GM15510 (cell line): ENCODE measurements around the gene CYP1A2.
A peak's percentile ranks its signal among the peaks of the same experiment; 100 is the strongest.

Experiments used
- POLR2A ChIP-seq: IDR thresholded peaks from 3 replicates; pipeline ENCODE4 v1.6.1; 2011; ENCODE audit warnings: borderline replicate concordance; ENCODE audit not compliant: insufficient read length; ENCODE audit errors: extremely low read depth

CYP1A2 gene

DNA sequence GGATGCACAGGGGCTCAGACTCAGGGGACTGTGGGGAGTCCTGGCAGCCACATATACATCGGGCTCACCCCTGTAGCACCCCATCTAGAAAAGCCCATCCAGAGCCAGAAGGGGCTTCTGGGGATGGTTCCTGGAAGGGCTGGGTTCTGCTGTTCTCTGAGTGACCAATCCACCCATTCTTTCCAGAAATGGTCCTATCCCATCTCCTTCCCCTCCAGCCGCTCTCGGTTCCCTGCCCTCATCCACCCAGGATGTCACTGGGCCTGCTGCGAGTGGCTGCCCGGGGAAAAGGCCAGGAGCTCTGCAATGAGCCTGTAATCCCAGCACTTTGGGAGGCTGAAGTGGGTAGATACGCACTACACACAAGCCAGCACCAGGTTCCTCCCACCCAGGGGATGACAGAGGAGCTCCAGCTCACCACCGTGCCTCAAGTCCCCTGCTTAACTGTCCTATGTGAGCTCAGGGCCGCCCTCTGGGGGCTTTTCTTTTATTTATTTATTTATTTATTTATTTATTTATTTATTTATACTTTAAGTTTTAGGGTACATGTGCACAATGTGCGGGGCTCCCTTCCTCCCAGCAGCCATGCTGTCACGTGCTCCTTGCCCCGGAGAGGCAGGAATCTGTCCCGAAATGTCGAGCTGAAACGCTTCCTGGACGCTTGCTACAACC, 19.6 kb downstream of the CYP1A2 start:
- TF ChIP-seq POLR2A, result no peak

- TF ChIP-seq POLR2A, result no peak
Measured at GRCh38 chr15:74768771-74769342, 20.2 kb downstream of the CYP1A2 start.

DNA sequence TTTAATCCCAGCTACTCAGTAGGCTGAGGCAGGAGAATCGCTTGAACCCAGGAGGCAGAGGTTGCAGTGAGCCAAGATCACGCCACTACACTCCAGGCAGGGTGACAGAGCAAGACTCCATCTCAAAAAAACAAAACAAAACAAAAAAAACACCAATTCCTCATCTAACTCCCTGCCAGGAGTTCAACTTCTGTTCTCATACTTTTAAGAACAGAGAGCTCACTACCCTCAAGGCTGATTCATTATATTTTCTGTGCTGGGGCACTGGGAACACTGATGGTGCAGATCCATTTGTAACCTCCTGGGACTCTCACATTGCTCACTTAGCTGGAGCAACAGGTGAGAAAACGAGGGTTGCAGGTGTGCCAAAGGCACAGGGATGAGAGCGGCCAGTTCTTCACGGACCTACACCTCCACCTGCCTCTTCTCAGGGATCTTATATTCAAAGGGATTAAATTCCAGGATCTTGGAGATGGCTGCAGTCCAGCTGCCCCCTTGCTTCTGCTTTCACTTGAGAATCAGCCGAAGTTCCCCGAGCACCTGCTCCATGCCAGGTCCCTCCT, 20.9 kb downstream of the CYP1A2 start:
- no peak for TF ChIP-seq POLR2A

- no peak for TF ChIP-seq POLR2A
Measured at GRCh38 chr15:74770211-74770903, 21.7 kb downstream of the CYP1A2 start.

DNA sequence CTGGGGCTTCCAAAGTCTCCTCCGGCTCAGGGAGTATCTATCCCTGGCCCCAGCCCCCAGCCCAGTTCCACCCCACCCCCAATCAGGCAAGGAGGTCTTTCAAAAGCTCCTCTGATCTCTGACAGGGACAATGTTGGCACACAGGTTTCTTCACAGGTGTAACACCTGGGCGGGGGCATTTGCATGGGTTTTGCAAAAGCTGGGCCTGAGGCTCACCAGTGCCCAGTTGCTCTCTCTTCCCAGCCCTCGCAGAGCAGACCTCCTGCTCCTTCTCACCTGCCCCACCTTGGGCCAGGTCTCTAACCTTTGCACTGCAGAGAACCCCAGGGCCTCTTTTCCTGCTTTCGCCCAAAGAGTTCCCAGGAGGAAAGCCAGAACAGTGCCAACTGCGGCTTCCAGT, 24.7 kb downstream of the CYP1A2 start:
- no peak for TF ChIP-seq POLR2A

DNA sequence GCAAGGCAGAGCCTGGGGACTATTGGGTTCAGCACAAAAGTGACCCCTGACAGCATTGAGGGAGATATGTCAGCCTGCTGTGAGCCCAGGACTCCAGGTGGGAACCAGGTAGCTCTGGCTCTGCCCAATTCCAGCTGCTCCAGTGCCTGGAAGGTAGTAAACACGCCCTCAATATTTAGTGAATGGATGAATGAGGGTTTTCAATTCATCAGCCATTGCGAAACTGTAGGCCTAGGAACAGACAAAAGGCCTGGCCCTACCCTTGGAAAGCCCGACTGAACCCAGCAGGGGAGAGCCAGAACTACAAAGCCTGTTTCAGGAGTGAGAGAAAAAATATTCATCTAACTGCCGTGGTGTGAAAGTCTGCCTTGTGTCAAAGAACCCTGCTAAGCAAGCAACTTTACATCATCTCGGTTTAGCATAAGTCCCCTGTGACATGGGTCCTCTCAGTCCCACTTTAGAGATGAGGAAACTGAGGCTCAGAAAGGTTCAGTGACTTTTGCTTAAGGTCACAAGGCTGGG, 25.1 kb downstream of the CYP1A2 start:
- no peak for TF ChIP-seq POLR2A

DNA sequence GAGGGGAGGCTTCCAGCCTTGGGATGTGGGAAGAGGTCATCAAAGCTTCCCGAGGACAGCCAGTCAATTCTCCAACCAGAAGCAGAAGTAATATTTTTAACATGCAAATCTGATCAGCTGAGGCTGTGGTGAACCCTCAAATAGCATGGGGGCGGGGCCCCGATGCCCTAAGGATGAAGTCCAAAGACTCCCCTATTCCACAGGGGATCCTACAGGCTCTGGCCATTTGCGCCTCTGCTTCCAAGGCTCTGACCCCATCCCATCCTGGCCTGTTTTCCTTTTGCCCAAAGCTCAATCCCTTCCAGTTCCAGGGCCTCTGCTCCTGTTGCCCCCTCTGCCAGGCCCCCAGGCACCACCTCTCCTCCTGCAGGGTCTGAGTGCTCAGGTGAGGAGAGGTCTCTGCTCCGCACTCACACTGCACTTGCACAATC, 26.5 kb downstream of the CYP1A2 start:
- TF ChIP-seq POLR2A, result no peak

- no peak for TF ChIP-seq POLR2A
Measured at GRCh38 chr15:74775894-74776293, 27.2 kb downstream of the CYP1A2 start.

DNA sequence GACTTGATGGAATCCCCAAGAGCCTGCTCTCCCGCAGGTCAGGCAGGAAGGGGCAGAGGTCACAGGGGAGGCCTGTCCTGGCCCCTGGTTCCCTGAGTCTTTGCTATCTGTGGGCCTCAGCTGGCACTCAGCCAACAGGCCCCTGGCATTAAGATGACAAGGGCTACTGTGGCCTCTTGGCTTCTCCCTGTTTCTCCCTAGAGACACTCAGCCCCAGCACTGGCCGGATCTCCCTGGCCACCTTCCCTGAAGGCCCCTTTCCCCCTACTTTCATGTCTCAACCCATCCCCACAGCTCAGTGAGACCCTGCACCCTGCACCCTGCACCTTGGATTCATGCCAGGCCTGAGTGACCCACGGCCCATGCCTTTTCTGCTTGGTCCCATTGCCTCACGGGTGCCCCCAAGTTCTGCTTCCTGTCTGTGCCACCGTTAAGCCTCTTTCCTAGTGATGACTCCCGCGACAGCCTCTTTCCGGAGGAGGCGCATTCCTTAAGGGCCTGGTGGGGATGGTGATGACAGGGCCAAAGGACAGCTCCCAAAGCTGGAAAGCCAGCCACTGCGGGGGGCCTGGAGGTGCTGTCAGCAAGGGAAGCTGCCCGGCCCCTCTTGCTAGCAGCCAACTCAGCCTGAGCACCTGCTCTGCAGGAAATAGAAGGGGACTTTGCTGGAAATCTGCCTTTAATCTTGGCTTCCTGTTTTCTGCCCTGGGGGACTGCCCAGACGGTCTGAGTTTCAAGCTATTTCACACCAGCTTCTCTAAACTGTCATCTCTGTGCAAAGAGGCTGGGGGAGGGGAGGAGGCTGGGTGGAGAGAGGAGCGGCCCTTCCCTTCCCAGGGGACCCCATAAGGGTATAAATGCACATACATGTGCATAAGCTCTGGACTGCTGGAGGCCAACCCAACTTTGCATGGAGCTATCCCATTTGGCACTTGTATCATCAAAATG, 28.4 kb downstream of the CYP1A2 start:
- peak; percentile 45 for TF ChIP-seq POLR2A

DNA sequence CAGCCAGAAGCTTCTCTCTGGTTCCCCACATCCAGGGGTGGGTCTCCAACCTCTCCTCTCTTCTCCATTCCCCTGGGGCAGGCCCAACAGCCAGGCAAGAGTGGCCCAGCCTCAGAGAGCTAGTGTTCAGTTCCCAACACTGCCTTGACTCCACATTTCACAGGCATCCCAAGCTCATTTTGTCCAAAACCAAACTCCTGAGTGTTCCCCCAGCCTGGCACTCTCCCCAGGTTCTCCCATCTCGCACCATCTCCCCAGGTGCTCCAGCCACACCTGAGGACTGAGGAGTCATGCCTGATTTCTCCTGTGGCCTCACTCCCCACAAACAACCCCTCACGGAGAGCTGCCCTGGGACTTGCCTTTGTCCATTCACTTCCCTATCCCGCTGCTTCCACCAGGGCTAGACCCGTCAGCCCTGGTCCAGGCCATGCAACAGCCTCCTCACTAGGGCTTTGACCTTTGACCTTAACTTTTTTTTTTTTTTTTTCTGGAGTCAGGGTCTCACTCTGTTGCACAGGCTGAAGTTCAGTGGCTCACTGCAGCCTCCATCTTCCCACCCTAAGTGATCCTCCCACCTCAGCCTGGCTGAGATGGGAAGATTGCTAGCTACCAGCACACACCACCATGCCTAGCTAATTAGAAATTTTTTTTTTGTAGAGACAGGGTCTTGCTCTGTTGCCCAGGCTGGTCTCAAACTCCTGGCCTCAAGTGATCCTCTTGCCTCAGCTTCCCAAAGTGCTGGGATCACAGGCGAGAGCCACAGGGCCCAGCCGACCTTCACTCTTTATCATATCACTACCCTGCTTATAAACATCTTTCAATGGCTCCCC, 29.3 kb downstream of the CYP1A2 start:
- no peak for TF ChIP-seq POLR2A

DNA sequence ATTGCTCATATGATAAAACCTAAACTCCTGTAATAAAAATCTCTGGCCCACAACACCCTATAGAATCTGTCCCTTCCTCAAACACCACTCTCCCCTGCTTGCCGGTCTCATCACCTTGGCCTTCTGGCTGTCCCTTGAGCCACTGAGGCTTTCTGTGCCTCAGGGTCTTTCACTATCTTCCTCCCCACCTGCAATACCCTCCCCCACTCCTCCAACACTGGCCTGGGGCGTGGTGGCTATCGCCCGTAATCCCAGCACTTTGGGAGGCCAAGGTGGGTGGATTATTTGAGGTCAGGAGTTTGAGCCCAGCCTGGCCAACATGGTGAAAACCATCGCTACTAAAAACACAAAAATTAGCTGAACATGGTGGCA, 29.9 kb downstream of the CYP1A2 start:
- TF ChIP-seq POLR2A, result no peak

- no peak for TF ChIP-seq POLR2A
Measured at GRCh38 chr15:74779162-74779648, 30.6 kb downstream of the CYP1A2 start.
